ENCODE data around the gene PANK4. TPM values are rescaled to one million over a fixed set of nuclear protein-coding genes. Genes with fewer than 3 reads are reported as not detected.

The PANK4 gene
- total and polyA plus RNA-seq, 9 of the 15 experiments (the other 6 are each of a cell fraction or from before 2014, with no cell fraction given) = 0.93 to 55.6 (median 31.5) TPM

DNA sequence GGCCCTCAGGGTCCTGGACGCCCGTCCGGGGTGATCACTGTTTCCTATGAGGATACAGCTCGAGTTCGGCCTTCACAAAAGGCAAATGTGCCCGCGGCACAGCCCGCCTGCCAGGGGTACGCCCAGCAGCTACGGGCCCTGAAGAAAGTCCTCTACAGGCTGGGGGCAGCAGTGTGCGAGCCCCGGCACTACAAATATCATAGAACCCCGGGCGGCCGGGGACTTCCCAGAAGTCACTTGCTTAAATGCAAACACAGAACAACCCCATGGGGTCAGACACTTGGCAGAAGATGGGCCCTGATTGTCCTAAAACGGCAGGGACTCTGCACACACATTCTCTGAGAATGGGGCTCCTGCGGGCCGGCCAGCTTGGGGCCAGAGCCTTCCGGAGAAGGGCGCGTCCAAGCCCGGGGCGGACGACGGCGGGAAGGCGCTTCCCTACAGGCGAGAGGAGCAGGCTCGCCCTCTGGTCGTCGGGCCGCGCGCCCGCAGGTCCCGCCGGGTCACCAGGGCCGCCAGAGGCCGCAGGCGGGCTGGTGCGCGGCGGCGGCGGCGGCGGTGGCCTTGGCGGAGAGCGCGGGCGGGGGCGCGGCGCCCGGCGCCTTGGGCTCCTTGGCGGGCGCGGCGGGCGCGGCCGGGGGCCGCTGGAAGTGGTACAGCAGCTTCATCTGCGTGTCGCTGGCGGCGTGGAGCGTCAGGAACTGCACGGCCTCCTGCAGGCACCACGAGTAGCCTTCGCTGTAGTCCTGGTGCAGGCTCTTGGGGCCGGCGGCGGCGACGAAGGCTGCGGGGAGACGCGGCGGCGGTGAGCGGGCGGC lies 2.8 kb upstream of the PANK4 start (continued):
- no peak for TF ChIP-seq ZNF280A (IDR thresholded peaks at IDR 0.05; ENCODE audit: low read depth, partially characterized antibody)
- 0 out of 2 replicates have a peak, but pooled peaks have one; percentile 13 for TF ChIP-seq ATF7 (IDR thresholded peaks at IDR 0.05)
- TF ChIP-seq POLR2A (conservative IDR thresholded peaks at IDR 0.05) = no peak
- peak; percentile 73 for TF ChIP-seq SMAD4 (CRISPR knock-in tag; conservative IDR thresholded peaks at IDR 0.05)
- peak in 2 of 3 experiments; percentile 34 to 64; a peak in 2 of 6 replicates for TF ChIP-seq CTCF (IDR thresholded peaks at IDR 0.05 in 2 of 3, conservative IDR thresholded peaks at IDR 0.05 in 1 of 3; ENCODE audit: insufficient read depth in 2 of 3, low read depth in 1 of 3, low read length in 3 of 3)
- TF ChIP-seq UBTF (IDR thresholded peaks at IDR 0.05; ENCODE audit: borderline replicate concordance in 1 of 2, low read depth in 2 of 2, low read length in 2 of 2) = peak; percentile 70 to 98; a peak in 3 of 4 replicates
- TF ChIP-seq RAD21 (CRISPR knock-in tag; conservative IDR thresholded peaks at IDR 0.05 in 1 of 2, IDR thresholded peaks at IDR 0.05 in 1 of 2) = peak in 1 of 2 experiments; percentile 34; a peak in 2 of 4 replicates
- TF ChIP-seq E2F6 (IDR thresholded peaks at IDR 0.05; ENCODE audit: borderline replicate concordance in 1 of 2, extremely low read depth in 1 of 2, insufficient read depth in 1 of 2, insufficient read length in 1 of 2, low read depth in 1 of 2, low read length in 1 of 2, poor library complexity in 1 of 2, severe bottlenecking in 1 of 2) = peak in 1 of 2 experiments; percentile 71
- peak; percentile 31; the same call in 1 of the 2 replicates for TF ChIP-seq POLR2G (IDR thresholded peaks at IDR 0.05; ENCODE audit: low read depth, low read length)
- TF ChIP-seq HMGN3 (IDR thresholded peaks at IDR 0.05; ENCODE audit: borderline replicate concordance, extremely low read depth, insufficient read length, low read depth, low read length) = peak; percentile 24
- no peak for TF ChIP-seq RFX7 (CRISPR knock-in tag; IDR thresholded peaks at IDR 0.05)
- peak; percentile 77; the same call in 1 of the 2 replicates for TF ChIP-seq RB1 (IDR thresholded peaks at IDR 0.05; ENCODE audit: low read depth)
